CD14-positive monocyte (primary cell): ENCODE results near the gene RYR2. TPM values are rescaled to one million over a fixed set of nuclear protein-coding genes. Genes with fewer than 3 reads are reported as not detected.

Experiments
- DNase-seq, 3 donors: peaks; one replicate each; pipeline ENCODE4 v3.0.0-alpha.2; 2011 to 2022
- H2AFZ ChIP-seq: 2 replicates; pipeline ENCODE4 v1.6.0; 2012; ENCODE audit warnings: mild to moderate bottlenecking, low read depth, low read length, inconsistent platforms; ENCODE audit not compliant: insufficient read depth, poor library complexity, severe bottlenecking
- H3K27ac ChIP-seq, 2 donors: 1 replicate in 1 of 2; 2 replicates in 1 of 2; pipeline ENCODE4 v1.5.1; 2012 to 2013; ENCODE audit warnings: low read length in 2 of 2, control low read depth in 1 of 2, inconsistent platforms in 1 of 2, low read depth in 1 of 2, mild to moderate bottlenecking in 1 of 2
- H3K27me3 ChIP-seq, 2 donors: one replicate each; pipeline versions ENCODE4 v1.6.0 to v1.6.1; 2011 to 2013; ENCODE audit warnings: low read length in 2 of 2; ENCODE audit not compliant: control insufficient read depth in 2 of 2, insufficient read depth in 2 of 2
- H3K36me3 ChIP-seq, 2 donors: replicated peaks in 1 of 2; 1 replicate in 1 of 2; 2 replicates in 1 of 2; pipeline versions ENCODE4 v1.5.1 to v1.6.1; 2012 to 2013; ENCODE audit warnings: low read length in 2 of 2, control low read depth in 1 of 2, inconsistent platforms in 1 of 2, mild to moderate bottlenecking in 1 of 2; ENCODE audit not compliant: insufficient read depth in 2 of 2, control insufficient read depth in 1 of 2
- H3K4me1 ChIP-seq, 2 donors: 1 replicate in 1 of 2; 2 replicates in 1 of 2; pipeline versions ENCODE4 v1.5.1 to v1.6.1; 2012 to 2013; ENCODE audit warnings: low read length in 2 of 2, control low read depth in 1 of 2, inconsistent platforms in 1 of 2, mild to moderate bottlenecking in 1 of 2, moderate library complexity in 1 of 2; ENCODE audit not compliant: insufficient read depth in 2 of 2, control insufficient read depth in 1 of 2
- H3K4me2 ChIP-seq: replicated peaks from 2 replicates; pipeline ENCODE3; 2012; ENCODE audit warnings: low read length, moderate library complexity, mild to moderate bottlenecking; ENCODE audit not compliant: poor library complexity, severe bottlenecking; ENCODE audit errors: extremely low read depth
- H3K4me3 ChIP-seq, 3 experiments: fragments of 200-600 bp in 1 of 3; sonication (generic) in 1 of 3; replicated peaks in 1 of 3; 1 replicate in 2 of 3; 2 replicates in 1 of 3; pipeline ENCODE4 v1.5.1; 2011 to 2013; ENCODE audit warnings: low read length in 3 of 3, mild to moderate bottlenecking in 3 of 3, control low read depth in 2 of 3, low read depth in 2 of 3, inconsistent platforms in 1 of 3, moderate library complexity in 1 of 3
- H3K79me2 ChIP-seq: 2 replicates; pipeline ENCODE4 v1.6.0; 2012; ENCODE audit warnings: mild to moderate bottlenecking, control low read depth, inconsistent platforms, low read length, moderate library complexity; ENCODE audit not compliant: insufficient read depth
- H3K9ac ChIP-seq: 2 replicates; pipeline ENCODE4 v1.6.0; 2017; ENCODE audit warnings: low read length, mild to moderate bottlenecking; ENCODE audit not compliant: insufficient read depth, poor library complexity, severe bottlenecking
- H3K9me3 ChIP-seq, 2 donors: replicated peaks in 1 of 2; 1 replicate in 1 of 2; 2 replicates in 1 of 2; pipeline versions ENCODE4 v1.5.1 to v1.6.1; 2012 to 2013; ENCODE audit warnings: low read length in 2 of 2, control low read depth in 1 of 2; ENCODE audit not compliant: control insufficient read depth in 1 of 2, insufficient read depth in 1 of 2
- H4K20me1 ChIP-seq: 2 replicates; pipeline ENCODE4 v1.6.0; 2012; ENCODE audit warnings: mild to moderate bottlenecking, low read length, control low read depth, moderate library complexity; ENCODE audit not compliant: insufficient read depth
- H3K27ac Mint-ChIP-seq, 7 donors: one replicate each; pipeline ENCODE4 v1.8.0; 2020; ENCODE audit warnings: mild to moderate bottlenecking in 7 of 7, mixed read lengths in 7 of 7, moderate library complexity in 6 of 7, inconsistent platforms in 2 of 7
- H3K27me3 Mint-ChIP-seq, 3 donors: one replicate each; pipeline ENCODE4 v1.8.0; 2021 to 2022; ENCODE audit warnings: low read depth in 3 of 3, mild to moderate bottlenecking in 3 of 3, mixed read lengths in 3 of 3, moderate library complexity in 3 of 3, inconsistent platforms in 1 of 3
- H3K36me3 Mint-ChIP-seq, 2 donors: one replicate each; pipeline ENCODE4 v1.8.0; 2020; ENCODE audit warnings: mixed read lengths in 2 of 2, inconsistent platforms in 1 of 2, mild to moderate bottlenecking in 1 of 2
- H3K4me1 Mint-ChIP-seq: one replicate; pipeline ENCODE4 v1.8.0; 2020; ENCODE audit warnings: mild to moderate bottlenecking, mixed read lengths
- H3K4me3 Mint-ChIP-seq, 2 donors: one replicate each; pipeline ENCODE4 v1.8.0; 2020; ENCODE audit warnings: mild to moderate bottlenecking in 2 of 2, mixed read lengths in 2 of 2, moderate library complexity in 1 of 2
- H3K9me3 Mint-ChIP-seq, 7 donors: one replicate each; pipeline ENCODE4 v1.8.0; 2020 to 2022; ENCODE audit warnings: mixed read lengths in 7 of 7, mild to moderate bottlenecking in 6 of 7, moderate library complexity in 6 of 7, inconsistent platforms in 2 of 7
- WGBS: methylation state at CpG from one replicate; pipeline ENCODE4 v1.1.5; 2013; ENCODE audit warnings: missing lambda C conversion rate; ENCODE audit not compliant: insufficient coverage; 5-methylcytosine and 5-hydroxymethylcytosine counted together
- intact Hi-C, 2 donors: fragments of 100-400 bp; cut with micrococcal nuclease; formaldehyde crosslinking; loops; one replicate each; pipeline versions ENCODE4 v1.15.0 to v1.15.1; 2023
- polyA plus RNA-seq, 3 donors: library from polyadenylated mRNA; depleted of rRNA in 1 of 3; unstranded in 2 of 3; stranded (reverse) in 1 of 3; fragments of 300-500 nt in 2 of 3; fragments of >200 nt in 1 of 3; fragmentation: Illumina TruSeq in 2 of 3; gene quantifications; 1 replicate in 2 of 3; 2 replicates in 1 of 3; pipeline ENCODE4 v1.2.3, GENCODE V29; 2012 to 2021
- TF ChIP-seq, protein P1 (sequence below): fragments of 200-600 bp; IDR thresholded peaks from one replicate; pipeline ENCODE4 v1.8.0; 2022; ENCODE audit warnings: antibody characterized with exemption, mild to moderate bottlenecking

The RYR2 gene
- polyA plus RNA-seq, 3 donors, result not detected

DNA sequence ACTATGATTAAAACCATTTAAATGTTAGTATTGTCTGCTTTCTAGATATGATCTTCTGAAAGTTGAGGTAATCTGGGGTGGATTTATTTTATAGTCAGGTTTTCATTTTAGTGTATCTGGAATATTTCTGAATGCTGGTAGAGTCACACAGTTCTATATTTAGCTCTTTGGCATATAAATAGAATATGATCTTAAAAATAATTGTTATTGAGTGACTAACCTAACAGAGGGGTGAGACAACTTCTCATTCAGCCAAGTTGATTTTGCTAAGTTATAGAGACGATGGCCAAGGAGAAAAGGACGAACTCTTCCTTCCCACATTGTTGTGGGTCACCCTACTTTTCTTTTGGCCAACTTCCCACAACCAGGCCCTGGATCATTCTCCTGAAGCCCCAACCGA lies 30.6 kb upstream of the RYR2 start:
- H4K20me1 ChIP-seq, result no peaks in the 10 kb centered on the region
- Mint-ChIP-seq H3K4me1 (no peaks in the 10 kb centered on the region), H3K27me3 (peaks cover 0 to 3% (median 2%) of the 10 kb centered on the region in 3 donors), H3K36me3 (no peaks in the 10 kb centered on the region), H3K9me3 (peaks cover 0 to 10% (median 5%) of the 10 kb centered on the region in 7 donors), H3K4me3 (no peak overlapping the region), H3K27ac (no peak overlapping the region)
- no peak overlapping the region for H3K9ac ChIP-seq
- intact Hi-C loops, result no loop called here
- H3K79me2 ChIP-seq, result no peaks in the 10 kb centered on the region
- no peaks in the 10 kb centered on the region for H3K27me3 ChIP-seq
- H2AFZ ChIP-seq, result no peak overlapping the region
- DNase-seq, result no peak
- H3K36me3 ChIP-seq, result no peaks in the 10 kb centered on the region
- H3K4me1 ChIP-seq, result no peaks in the 10 kb centered on the region
- no peaks in the 10 kb centered on the region for H3K9me3 ChIP-seq
- TF ChIP-seq, protein P1, sequence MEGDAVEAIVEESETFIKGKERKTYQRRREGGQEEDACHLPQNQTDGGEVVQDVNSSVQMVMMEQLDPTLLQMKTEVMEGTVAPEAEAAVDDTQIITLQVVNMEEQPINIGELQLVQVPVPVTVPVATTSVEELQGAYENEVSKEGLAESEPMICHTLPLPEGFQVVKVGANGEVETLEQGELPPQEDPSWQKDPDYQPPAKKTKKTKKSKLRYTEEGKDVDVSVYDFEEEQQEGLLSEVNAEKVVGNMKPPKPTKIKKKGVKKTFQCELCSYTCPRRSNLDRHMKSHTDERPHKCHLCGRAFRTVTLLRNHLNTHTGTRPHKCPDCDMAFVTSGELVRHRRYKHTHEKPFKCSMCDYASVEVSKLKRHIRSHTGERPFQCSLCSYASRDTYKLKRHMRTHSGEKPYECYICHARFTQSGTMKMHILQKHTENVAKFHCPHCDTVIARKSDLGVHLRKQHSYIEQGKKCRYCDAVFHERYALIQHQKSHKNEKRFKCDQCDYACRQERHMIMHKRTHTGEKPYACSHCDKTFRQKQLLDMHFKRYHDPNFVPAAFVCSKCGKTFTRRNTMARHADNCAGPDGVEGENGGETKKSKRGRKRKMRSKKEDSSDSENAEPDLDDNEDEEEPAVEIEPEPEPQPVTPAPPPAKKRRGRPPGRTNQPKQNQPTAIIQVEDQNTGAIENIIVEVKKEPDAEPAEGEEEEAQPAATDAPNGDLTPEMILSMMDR, result no peak
- no peak overlapping the region for H3K4me3 ChIP-seq
- H3K27ac ChIP-seq, result no peak overlapping the region
- no CpG with 5 or more reads among the region's 3 CpGs for WGBS
- H3K4me2 ChIP-seq, result no peak overlapping the region

DNA sequence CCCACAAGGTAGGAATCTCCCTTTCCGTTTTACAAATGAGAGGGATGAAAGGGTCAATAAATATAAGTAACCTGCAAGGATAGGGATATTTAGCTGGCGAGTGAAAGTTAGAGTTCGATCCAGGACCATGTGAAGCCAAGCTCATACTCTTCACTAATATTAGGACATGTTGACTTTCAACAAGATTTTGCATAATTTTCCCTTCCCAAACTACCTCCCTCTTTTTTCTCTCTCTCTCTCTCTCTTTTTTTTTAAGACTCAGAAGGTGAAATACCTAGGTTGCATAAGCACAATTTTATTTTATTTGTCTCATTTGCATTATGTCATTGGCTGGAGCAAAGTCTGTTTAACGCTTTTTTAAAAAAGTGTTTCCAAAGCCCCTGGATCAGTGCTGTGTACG lies 29.6 kb upstream of the RYR2 start:
- TF ChIP-seq, protein P1, result no peak
- Histone ChIP-seq H3K9ac (no peak overlapping the region), H3K27me3 (no peaks in the 10 kb centered on the region), H3K27ac (no peak overlapping the region), H3K9me3 (no peaks in the 10 kb centered on the region), H3K36me3 (no peaks in the 10 kb centered on the region), H3K4me2 (no peak overlapping the region), H3K79me2 (no peaks in the 10 kb centered on the region), H3K4me1 (no peaks in the 10 kb centered on the region), H3K4me3 (no peak overlapping the region), H4K20me1 (no peaks in the 10 kb centered on the region), H2AFZ (no peak overlapping the region)
- no peaks in the 10 kb centered on the region for H3K36me3 Mint-ChIP-seq
- H3K4me1 Mint-ChIP-seq, result no peaks in the 10 kb centered on the region
- intact Hi-C loops, result no loop called here
- H3K27me3 Mint-ChIP-seq, result peaks cover 2 to 4% (median 3%) of the 10 kb centered on the region in 3 donors
- no peak for DNase-seq
- no peak overlapping the region for H3K27ac Mint-ChIP-seq
- WGBS, result 100% methylated on average over 2 of the region's 5 CpGs
- H3K9me3 Mint-ChIP-seq, result peaks cover 0 to 9% (median 5%) of the 10 kb centered on the region in 7 donors
- H3K4me3 Mint-ChIP-seq, result no peak overlapping the region
